SK-N-SH (cell line): ENCODE data around the gene C9orf78. TPM values are rescaled to one million over a fixed set of nuclear protein-coding genes. Genes with fewer than 3 reads are reported as not detected.

Source experiments
- CTCF ChIA-PET: fragments of 300-600, 350-600 bp; formaldehyde crosslinking; extraction: SDS; loops from one replicate; lab custom pipeline; 2021; lab: Yijun Ruan, JAX
- POLR2A ChIA-PET: fragments of 350-600 bp; sonication (Branson Sonifier 250); formaldehyde crosslinking; extraction: SDS; loops from one replicate; lab custom pipeline; 2020; ENCODE audit warnings: antibody characterized with exemption, inconsistent platforms; lab: Yijun Ruan, JAX
- DNase-seq: peaks from one replicate; pipeline ENCODE4 v3.0.0; 2012
- H2AFZ ChIP-seq: fragments of 200-600 bp; sonication (generic); 2 replicates; pipeline ENCODE4 v1.8.1; 2016; ENCODE audit warnings: antibody characterized with exemption, mild to moderate bottlenecking, low read depth
- H3F3A ChIP-seq: fragments of 200-600 bp; sonication (generic); replicated peaks from 2 replicates; pipeline ENCODE3; 2016; ENCODE audit warnings: antibody characterized with exemption, mild to moderate bottlenecking; ENCODE audit not compliant: insufficient read depth
- H3K27ac ChIP-seq, 2 experiments: fragments of 200-500 bp in 1 of 2; fragments of 200-600 bp in 1 of 2; sonication (Bioruptor generic) in 1 of 2; sonication (generic), shearing (Covaris generic) in 1 of 2; 2 replicates each; pipeline versions ENCODE4 v1.5.1 to v1.6.1; 2014 to 2016; ENCODE audit warnings: low read depth in 2 of 2, inconsistent platforms in 1 of 2, low read length in 1 of 2, mild to moderate bottlenecking in 1 of 2, mixed read lengths in 1 of 2
- H3K27me3 ChIP-seq: fragments of 200-600 bp; sonication (generic), shearing (Covaris generic); 2 replicates; pipeline ENCODE4 v1.6.1; 2016; ENCODE audit warnings: mixed run types; ENCODE audit not compliant: insufficient read depth
- H3K36me3 ChIP-seq, 2 experiments: fragments of 200-500 bp in 1 of 2; fragments of 200-600 bp in 1 of 2; sonication (Bioruptor generic) in 1 of 2; sonication (generic) in 1 of 2; replicated peaks in 1 of 2; 2 replicates each; pipeline versions ENCODE3 to v1.5.1; 2014 to 2016; ENCODE audit warnings: low read length in 1 of 2, mild to moderate bottlenecking in 1 of 2; ENCODE audit not compliant: insufficient read depth in 2 of 2, control insufficient read depth in 1 of 2
- H3K4me1 ChIP-seq, 2 experiments: fragments of 200-500 bp in 1 of 2; fragments of 200-600 bp in 1 of 2; sonication (Bioruptor generic) in 1 of 2; sonication (generic), shearing (Covaris generic) in 1 of 2; 2 replicates each; pipeline versions ENCODE4 v1.5.1 to v1.6.1; 2014 to 2016; ENCODE audit warnings: low read depth in 1 of 2, low read length in 1 of 2, mixed run types in 1 of 2; ENCODE audit not compliant: insufficient read depth in 2 of 2, control insufficient read depth in 1 of 2
- H3K4me2 ChIP-seq: fragments of 200-600 bp; sonication (generic), shearing (Covaris generic); 2 replicates; pipeline ENCODE4 v1.6.1; 2017; ENCODE audit warnings: mixed run types
- H3K4me3 ChIP-seq, 2 experiments: fragments of 200-500 bp in 1 of 2; fragments of 200-600 bp in 1 of 2; sonication (Bioruptor generic) in 1 of 2; sonication (generic), shearing (Covaris generic) in 1 of 2; 2 replicates each; pipeline versions ENCODE4 v1.5.1 to v1.8.1; 2014 to 2016; ENCODE audit warnings: low read depth in 2 of 2, inconsistent platforms in 1 of 2, low read length in 1 of 2, mild to moderate bottlenecking in 1 of 2, mixed read lengths in 1 of 2, moderate library complexity in 1 of 2
- H3K79me2 ChIP-seq: fragments of 200-600 bp; sonication (generic); 2 replicates; pipeline ENCODE4 v1.8.1; 2017; ENCODE audit warnings: mild to moderate bottlenecking; ENCODE audit not compliant: insufficient read depth
- H3K9ac ChIP-seq: fragments of 200-600 bp; sonication (generic); 2 replicates; pipeline ENCODE4 v1.6.1; 2017; ENCODE audit warnings: mixed run types
- H3K9me2 ChIP-seq: fragments of 200-600 bp; sonication (generic); 2 replicates; pipeline ENCODE4 v1.6.1; 2017; ENCODE audit warnings: mixed run types
- H3K9me3 ChIP-seq: fragments of 200-600 bp; sonication (generic); 2 replicates; pipeline ENCODE4 v1.6.1; 2017; ENCODE audit warnings: mixed run types, mild to moderate bottlenecking, moderate library complexity
- H4K20me1 ChIP-seq: fragments of 200-600 bp; sonication (generic); 2 replicates; pipeline ENCODE4 v1.6.1; 2017; ENCODE audit warnings: mild to moderate bottlenecking, mixed run types; ENCODE audit not compliant: insufficient read depth
- CHD2 ChIP-seq: fragments of 150-350 bp; IDR thresholded peaks from 2 replicates; pipeline ENCODE4 v1.6.1; 2018; ENCODE audit warnings: low read length; ENCODE audit not compliant: partially characterized antibody
- CTCF ChIP-seq: fragments of 200-600 bp; sonication (generic); IDR thresholded peaks from 2 replicates; pipeline ENCODE4 v1.6.1; 2017; ENCODE audit warnings: antibody characterized with exemption, mild to moderate bottlenecking, moderate library complexity
- EZH2phosphoT487 ChIP-seq: fragments of 200-600 bp; sonication (generic); IDR thresholded peaks from 2 replicates; pipeline ENCODE4 v1.6.1; 2017; ENCODE audit warnings: low read depth, mixed run types, mild to moderate bottlenecking, antibody characterized with exemption, moderate library complexity, borderline replicate concordance
- FOSL2 ChIP-seq: IDR thresholded peaks from 2 replicates; pipeline ENCODE4 v1.4.0; 2012; ENCODE audit warnings: low read depth, mild to moderate bottlenecking, moderate library complexity, borderline replicate concordance
- FOXJ3 ChIP-seq: sonication (generic); formaldehyde crosslinking; IDR thresholded peaks from 2 replicates; pipeline ENCODE4 v1.5.1; 2020; ENCODE audit warnings: mild to moderate bottlenecking, missing genetic modification reagents
- GATA2 ChIP-seq: sonication (generic); formaldehyde crosslinking; IDR thresholded peaks from 2 replicates; pipeline ENCODE4 v1.5.0; 2020; ENCODE audit warnings: mild to moderate bottlenecking, missing genetic modification reagents
- IRF3 ChIP-seq: fragments of 150-350 bp; IDR thresholded peaks from 2 replicates; pipeline ENCODE4 v1.6.1; 2016; ENCODE audit warnings: mild to moderate bottlenecking, low read depth, low read length
- JUND ChIP-seq: IDR thresholded peaks from 2 replicates; pipeline ENCODE4 v1.4.0; 2012
- NFIC ChIP-seq: IDR thresholded peaks from 2 replicates; pipeline ENCODE4 v1.4.0; 2012; ENCODE audit warnings: borderline replicate concordance
- RCOR1 ChIP-seq: fragments of 150-350 bp; IDR thresholded peaks from 2 replicates; pipeline ENCODE4 v1.6.1; 2017; ENCODE audit warnings: antibody characterized with exemption, low read length
- USF1 ChIP-seq: IDR thresholded peaks from 2 replicates; pipeline ENCODE4 v1.4.0; 2012; ENCODE audit warnings: low read depth, borderline replicate concordance
- USF2 ChIP-seq: fragments of 150-350 bp; IDR thresholded peaks from 2 replicates; pipeline ENCODE4 v1.6.1; 2017; ENCODE audit warnings: antibody characterized with exemption, low read length, low read depth, borderline replicate concordance
- WGBS: methylation state at CpG from one replicate; pipeline ENCODE4 v1.1.6; 2017; ENCODE audit warnings: low lambda C conversion rate; 5-methylcytosine and 5-hydroxymethylcytosine counted together
- polyA plus RNA-seq, 3 experiments: library from polyadenylated mRNA; depleted of rRNA; stranded (reverse); fragments of >200 nt; gene quantifications; 2 replicates each; pipeline ENCODE4 v1.2.3, GENCODE V29; 2012

The C9orf78 gene
- polyA plus RNA-seq, 1 of the 3 experiments (the other 2 are of a cell fraction) = 59.2 TPM

GRCh38 chr9:129849901-129850300, 14.8 kb upstream of the C9orf78 start:
- H3K27me3 ChIP-seq = no peaks in the 10 kb centered on the region
- CTCF ChIA-PET = interaction anchor here (0.6 kb wide), 1 partner anchor 85 kb away, joined by 3 read pairs; no protein-coding TSS in a partner anchor
- peaks cover 3% of the 10 kb centered on the region for H3F3A ChIP-seq
- no peak for TF ChIP-seq RCOR1
- TF ChIP-seq EZH2phosphoT487 = no peak
- no peak for TF ChIP-seq CHD2
- H3K79me2 ChIP-seq = no peaks in the 10 kb centered on the region
- H3K27ac ChIP-seq = no peak overlapping the region
- WGBS = 83% methylated on average over 6 of the region's 6 CpGs
- DNase-seq = no peak
- no peaks in the 10 kb centered on the region for H3K9me3 ChIP-seq
- no peak overlapping the region for H2AFZ ChIP-seq
- POLR2A ChIA-PET = no interaction called here
- peaks cover 7 to 39% of the 10 kb centered on the region in 2 experiments for H3K36me3 ChIP-seq
- H3K4me1 ChIP-seq = peaks cover 0 to 33% of the 10 kb centered on the region in 2 experiments; a peak in 2 of 4 replicates
- H3K4me2 ChIP-seq = no peak overlapping the region
- no peak overlapping the region for H3K9ac ChIP-seq
- no peak overlapping the region for H3K4me3 ChIP-seq
- H4K20me1 ChIP-seq = no peaks in the 10 kb centered on the region
- H3K9me2 ChIP-seq = no peaks in the 10 kb centered on the region

- Histone ChIP-seq H3K4me2 (no peak overlapping the region), H3K79me2 (no peaks in the 10 kb centered on the region), H2AFZ (no peak overlapping the region), H3K36me3 (peaks cover 0 to 30% of the 10 kb centered on the region in 2 experiments), H3K9ac (no peak overlapping the region), H3K27me3 (no peaks in the 10 kb centered on the region), H3F3A (peaks cover 9% of the 10 kb centered on the region), H3K9me2 (no peaks in the 10 kb centered on the region), H4K20me1 (no peaks in the 10 kb centered on the region), H3K27ac (no peak overlapping the region; a peak in 1 of 4 replicates), H3K4me3 (no peak overlapping the region), H3K9me3 (no peaks in the 10 kb centered on the region), H3K4me1 (peaks cover 0 to 33% of the 10 kb centered on the region in 2 experiments; a peak in 2 of 4 replicates)
- no peak for DNase-seq
- CTCF ChIA-PET = interaction anchor here (0.7 to 1.3 kb wide), 4 partner anchors 27 to 394 kb away, joined by 3 to 4 read pairs (median 3); no protein-coding TSS in a partner anchor
- no peak for TF ChIP-seq EZH2phosphoT487
- no peak for TF ChIP-seq USF2
- TF ChIP-seq GATA2 (CRISPR knock-in tag) = no peak
- no peak for TF ChIP-seq IRF3
- TF ChIP-seq CTCF = no peak
- no peak for TF ChIP-seq FOSL2
- no peak for TF ChIP-seq USF1
- no peak for TF ChIP-seq NFIC
- no peak for TF ChIP-seq RCOR1
- no peak for TF ChIP-seq FOXJ3 (CRISPR knock-in tag)
- no peak for TF ChIP-seq JUND
- POLR2A ChIA-PET = interaction anchor here (0.6 kb wide), 1 partner anchor 14 kb away, joined by 3 read pairs; no protein-coding TSS in a partner anchor
- WGBS = 94% methylated on average over 1 of the region's 4 CpGs
These were observed 13.8 kb upstream of the C9orf78 start for GRCh38 chr9:129848712-129849441.
